NCI-H69 (cell line): Measurements from ENCODE around the gene GPR15.

Source experiments
- DNase-seq: peaks from one replicate; lab custom pipeline; 2025; lab: John Stamatoyannopoulos, UW

GPR15 gene

GRCh38 chr3:98530676-98531075, 1.1 kb upstream of the GPR15 start:
- no peak for DNase-seq

DNA sequence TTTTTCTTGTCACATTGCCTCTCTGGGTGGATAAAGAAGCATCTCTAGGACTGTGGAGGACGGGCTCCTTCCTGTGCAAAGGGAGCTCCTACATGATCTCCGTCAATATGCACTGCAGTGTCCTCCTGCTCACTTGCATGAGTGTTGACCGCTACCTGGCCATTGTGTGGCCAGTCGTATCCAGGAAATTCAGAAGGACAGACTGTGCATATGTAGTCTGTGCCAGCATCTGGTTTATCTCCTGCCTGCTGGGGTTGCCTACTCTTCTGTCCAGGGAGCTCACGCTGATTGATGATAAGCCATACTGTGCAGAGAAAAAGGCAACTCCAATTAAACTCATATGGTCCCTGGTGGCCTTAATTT, 478 bp downstream of the GPR15 start:
- DNase-seq = no peak

DNA sequence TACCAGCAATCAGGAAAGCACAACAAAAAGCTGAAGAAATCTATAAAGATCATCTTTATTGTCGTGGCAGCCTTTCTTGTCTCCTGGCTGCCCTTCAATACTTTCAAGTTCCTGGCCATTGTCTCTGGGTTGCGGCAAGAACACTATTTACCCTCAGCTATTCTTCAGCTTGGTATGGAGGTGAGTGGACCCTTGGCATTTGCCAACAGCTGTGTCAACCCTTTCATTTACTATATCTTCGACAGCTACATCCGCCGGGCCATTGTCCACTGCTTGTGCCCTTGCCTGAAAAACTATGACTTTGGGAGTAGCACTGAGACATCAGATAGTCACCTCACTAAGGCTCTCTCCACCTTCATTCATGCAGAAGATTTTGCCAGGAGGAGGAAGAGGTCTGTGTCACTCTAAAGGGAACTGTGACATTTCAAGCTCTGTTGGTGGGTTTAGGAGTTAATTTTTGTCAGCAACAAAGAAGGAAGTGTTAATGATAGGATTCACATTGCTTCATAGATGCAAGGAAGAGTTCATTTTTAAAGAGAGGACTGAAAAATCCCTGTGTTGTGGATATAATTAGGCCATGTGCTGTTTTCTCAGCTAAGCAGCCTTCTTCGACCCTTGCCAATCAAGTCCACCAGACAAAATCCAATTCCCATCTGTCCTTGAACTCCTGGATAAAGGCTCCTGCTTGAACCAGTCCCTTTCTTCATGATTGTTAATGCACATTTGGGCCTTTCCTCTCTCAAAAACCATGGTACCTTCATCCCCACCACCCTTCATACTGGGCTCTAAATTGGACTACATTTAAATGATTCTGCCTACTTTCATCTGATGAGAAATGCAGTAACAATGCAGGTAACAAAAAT, 1.2 kb downstream of the GPR15 start:
- no peak for DNase-seq

DNA sequence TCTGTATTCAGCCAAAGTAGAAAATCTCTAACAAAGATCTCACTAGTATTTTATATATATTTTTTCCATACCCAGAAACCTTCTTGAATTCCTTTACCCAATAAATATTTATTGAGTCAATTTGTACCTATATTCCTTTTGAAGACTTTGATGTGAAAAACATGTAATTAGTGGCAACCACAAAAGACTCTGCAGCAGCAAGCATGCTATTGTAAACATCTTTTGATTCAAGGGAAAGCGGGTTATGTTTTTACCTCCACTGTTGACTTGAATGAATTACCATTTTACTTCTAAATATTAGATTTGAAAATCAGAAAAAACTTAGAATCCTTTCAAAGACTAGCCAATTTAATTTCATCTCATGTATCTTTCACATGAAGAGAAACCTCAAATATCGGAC, 2.4 kb downstream of the GPR15 start:
- no peak for DNase-seq

GRCh38 chr3:98534734-98535133, 3.0 kb downstream of the GPR15 start:
- DNase-seq = no peak

DNA sequence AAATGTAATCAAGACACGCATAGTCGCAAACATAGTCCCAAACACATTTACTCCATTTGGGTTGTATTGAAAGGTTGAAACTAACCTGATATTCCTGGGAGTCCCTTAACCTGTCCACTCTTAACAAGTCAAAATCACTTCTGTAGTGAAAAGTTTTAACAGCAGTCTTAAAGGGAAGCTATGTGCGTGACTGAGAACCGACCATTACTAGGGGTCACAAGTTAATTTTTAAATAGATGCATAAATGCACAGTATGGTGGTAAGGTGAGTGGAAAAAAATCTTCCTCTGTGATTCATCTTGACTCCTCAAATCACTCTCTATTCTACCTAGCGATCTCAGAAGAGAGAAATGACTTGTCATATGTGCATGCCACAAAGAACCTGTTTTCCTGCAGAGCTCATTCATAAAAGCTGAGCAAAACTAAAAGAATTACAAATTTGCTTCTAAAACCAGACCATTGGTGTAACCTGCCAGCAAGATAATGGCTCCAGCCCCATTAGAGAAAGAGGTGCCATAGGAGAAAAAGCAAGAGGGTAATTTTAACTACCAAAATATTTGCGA, 4.8 kb downstream of the GPR15 start:
- DNase-seq = no peak

GRCh38 chr3:98540346-98540745, 8.6 kb downstream of the GPR15 start:
- DNase-seq = no peak

GRCh38 chr3:98541695-98542094, 9.9 kb downstream of the GPR15 start:
- DNase-seq = no peak

DNA sequence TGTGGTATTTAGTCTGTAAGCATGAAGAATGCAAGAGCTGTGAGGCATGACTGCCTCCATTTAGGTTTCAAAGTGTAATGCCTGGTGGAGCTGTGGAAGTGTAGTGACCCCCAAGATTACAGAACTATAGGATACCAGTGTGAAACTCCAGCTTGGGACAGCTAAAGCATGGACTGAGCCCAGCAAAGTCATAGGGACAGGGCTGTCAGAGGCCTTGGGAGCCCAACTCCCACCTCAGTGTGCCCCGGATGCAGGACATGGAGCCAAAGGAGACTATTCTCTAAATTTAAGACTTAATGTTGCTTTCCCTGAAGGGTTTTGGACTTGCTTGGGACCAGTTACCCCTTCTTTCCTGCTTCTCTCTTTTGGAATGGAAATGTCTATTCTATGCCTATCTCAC, 10.8 kb downstream of the GPR15 start:
- no peak for DNase-seq

GRCh38 chr3:98545940-98546339, 14.2 kb downstream of the GPR15 start:
- DNase-seq = no peak

DNA sequence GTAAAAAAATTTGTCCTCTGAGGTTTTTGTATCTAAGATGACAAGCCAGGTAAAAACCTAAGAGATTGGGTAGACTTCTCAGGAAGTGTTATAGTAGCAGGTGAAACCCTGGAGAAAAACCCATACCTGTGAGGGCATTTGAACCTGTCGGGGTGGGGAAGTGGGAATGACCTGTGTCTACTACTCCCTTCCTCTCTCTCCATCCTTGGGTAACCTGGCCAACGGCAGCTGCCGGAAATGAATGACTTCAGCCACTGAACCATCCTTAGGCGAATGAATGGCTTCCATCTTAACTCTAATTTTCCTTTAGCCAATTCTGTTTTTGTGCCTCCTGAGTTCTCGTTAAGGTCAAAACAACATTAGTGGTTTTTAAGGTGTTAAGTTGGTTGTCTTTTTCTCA, 16.8 kb downstream of the GPR15 start:
- DNase-seq = no peak

GRCh38 chr3:98550833-98551232, 19.1 kb downstream of the GPR15 start:
- no peak for DNase-seq

DNA sequence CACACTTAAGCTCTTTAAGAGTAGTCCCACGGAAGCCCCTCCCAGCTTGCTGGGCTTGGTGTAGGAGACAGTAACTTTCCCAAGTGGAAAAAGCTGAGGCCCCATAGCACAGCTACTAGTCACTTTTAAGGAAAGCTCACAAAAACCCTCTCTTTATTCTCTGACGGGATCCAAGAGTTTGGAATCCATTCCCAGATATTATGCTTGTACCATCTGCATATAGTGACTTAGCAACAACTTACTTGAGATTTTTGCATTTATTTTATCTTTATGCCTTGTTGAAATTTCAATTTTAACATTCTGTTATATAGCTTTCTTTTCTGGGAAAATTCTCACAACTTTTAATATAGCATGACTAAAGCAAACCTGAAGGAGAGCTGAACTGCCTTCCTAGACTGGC, 19.5 kb downstream of the GPR15 start:
- DNase-seq = no peak

- DNase-seq = no peak
Observed at GRCh38 chr3:98551754-98552153, 20.0 kb downstream of the GPR15 start.

- DNase-seq = no peak
Observed at GRCh38 chr3:98552232-98553020, 20.6 kb downstream of the GPR15 start.

GRCh38 chr3:98553021-98553563, 21.3 kb downstream of the GPR15 start:
- no peak for DNase-seq

- DNase-seq = no peak
Observed at GRCh38 chr3:98553753-98554152, 22.0 kb downstream of the GPR15 start.

DNA sequence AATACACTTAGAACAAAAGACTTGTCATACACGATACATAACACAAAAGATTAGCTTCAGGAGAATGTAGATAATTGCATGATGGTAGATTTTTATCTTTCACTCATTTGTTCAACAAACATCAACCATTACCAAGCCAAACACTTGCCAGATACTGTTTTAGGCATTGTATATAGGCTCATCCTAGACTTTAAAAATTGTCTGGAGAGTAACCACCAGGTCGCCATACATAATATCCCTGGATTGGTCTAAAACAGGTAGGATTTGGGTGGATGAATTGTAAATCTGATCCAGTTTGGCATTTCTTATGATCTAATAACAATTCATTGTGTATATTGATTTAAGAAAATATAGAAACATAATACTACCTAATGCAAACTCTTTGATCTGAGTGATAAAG, 22.8 kb downstream of the GPR15 start:
- DNase-seq = no peak

DNA sequence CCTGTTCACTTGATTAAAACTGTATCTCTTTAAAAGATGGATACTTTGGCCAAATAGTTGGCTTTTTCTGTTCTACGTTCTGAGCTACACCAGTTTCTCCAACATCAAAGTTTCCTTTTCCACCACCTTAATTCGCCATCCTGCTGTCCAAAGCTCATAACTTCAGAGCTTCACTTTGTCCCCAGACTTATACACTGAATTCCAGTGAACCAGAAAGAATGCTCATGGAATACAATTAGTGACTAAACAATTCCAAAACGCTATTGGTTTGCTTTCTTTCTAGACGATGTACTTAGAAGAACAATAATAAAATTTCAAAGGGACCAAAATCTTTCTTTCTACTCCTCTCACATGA, 23.2 kb downstream of the GPR15 start:
- no peak for DNase-seq

DNA sequence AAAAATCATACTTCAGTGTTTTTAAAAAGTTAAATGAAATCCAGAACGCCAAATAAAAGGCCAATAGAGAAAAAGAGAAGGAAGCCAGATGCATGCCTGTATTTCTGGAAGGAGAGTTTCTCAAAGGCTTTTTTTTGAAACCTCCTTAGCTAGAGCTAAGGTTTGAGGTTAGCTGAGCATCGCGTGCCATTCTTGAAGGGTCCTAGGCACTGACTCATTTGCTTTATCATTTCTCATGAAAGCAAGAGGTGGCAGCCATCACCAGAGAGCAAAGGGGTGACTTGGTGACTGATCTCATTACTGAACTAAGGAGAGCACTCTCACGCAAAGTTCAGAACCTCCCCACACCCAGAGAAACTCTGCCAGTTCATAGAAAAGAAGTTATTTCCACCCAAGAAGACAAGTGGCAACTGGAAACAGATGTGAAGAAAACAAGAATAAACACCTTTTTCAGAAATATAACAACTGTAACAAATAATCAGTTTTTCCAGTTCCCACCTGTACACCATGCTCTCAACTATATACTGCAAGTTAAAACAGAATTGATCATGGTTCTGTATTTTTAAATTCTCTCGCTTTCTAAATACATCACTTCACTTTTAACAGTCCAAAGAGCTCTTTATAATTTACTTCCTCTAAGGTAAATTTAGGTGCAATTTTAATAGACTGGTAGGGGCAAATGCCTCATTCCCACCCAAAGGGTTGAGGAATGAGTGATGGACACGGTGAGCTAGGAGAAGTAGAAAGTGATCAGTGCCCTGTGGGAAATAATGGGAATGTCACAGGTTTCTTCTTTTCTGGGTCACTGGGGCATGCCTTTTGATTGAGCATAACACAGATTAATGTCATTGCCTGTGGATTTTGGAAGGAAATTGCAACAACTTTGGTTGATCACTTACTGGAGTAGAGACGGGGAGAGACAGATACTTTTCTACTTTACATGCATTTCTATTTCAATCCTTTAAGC, 24.7 kb downstream of the GPR15 start:
- DNase-seq = no peak

- DNase-seq = no peak
Observed at GRCh38 chr3:98557324-98558010, 25.7 kb downstream of the GPR15 start.
